GM19193 (cell line): ENCODE results near the gene LYRM4.

Experiments
- POLR2A ChIP-seq: IDR thresholded peaks from 4 replicates; pipeline ENCODE4 v1.6.1; 2011; ENCODE audit not compliant: insufficient read depth, insufficient read length; ENCODE audit errors: extremely low read depth

The LYRM4 gene

GRCh38 chr6:5287205-5287965, 26.6 kb upstream of the LYRM4 start:
- TF ChIP-seq POLR2A = no peak

GRCh38 chr6:5286780-5287179, 26.0 kb upstream of the LYRM4 start:
- no peak for TF ChIP-seq POLR2A

- no peak for TF ChIP-seq POLR2A
These were observed 24.8 kb upstream of the LYRM4 start for GRCh38 chr6:5285526-5285925.

- no peak for TF ChIP-seq POLR2A
These were observed 24.3 kb upstream of the LYRM4 start for GRCh38 chr6:5285081-5285480.

- TF ChIP-seq POLR2A = no peak
These were observed 21.5 kb upstream of the LYRM4 start for GRCh38 chr6:5282191-5282623.

- no peak for TF ChIP-seq POLR2A
These were observed 20.2 kb upstream of the LYRM4 start for GRCh38 chr6:5280920-5281319.

GRCh38 chr6:5279891-5280338, 19.2 kb upstream of the LYRM4 start:
- no peak for TF ChIP-seq POLR2A

- TF ChIP-seq POLR2A = no peak
These were observed 17.9 kb upstream of the LYRM4 start for GRCh38 chr6:5278565-5279120.

- TF ChIP-seq POLR2A = no peak
These were observed 17.3 kb upstream of the LYRM4 start for GRCh38 chr6:5278047-5278446.

- no peak for TF ChIP-seq POLR2A
These were observed 16.8 kb upstream of the LYRM4 start for GRCh38 chr6:5277589-5277988.

- no peak for TF ChIP-seq POLR2A
These were observed 15.8 kb upstream of the LYRM4 start for GRCh38 chr6:5276581-5276980.

GRCh38 chr6:5275497-5275896, 14.7 kb upstream of the LYRM4 start:
- TF ChIP-seq POLR2A = no peak

GRCh38 chr6:5274231-5274630, 13.5 kb upstream of the LYRM4 start:
- TF ChIP-seq POLR2A = no peak

- no peak for TF ChIP-seq POLR2A
These were observed 11.2 kb upstream of the LYRM4 start for GRCh38 chr6:5271926-5272325.

- TF ChIP-seq POLR2A = no peak
These were observed 9.4 kb upstream of the LYRM4 start for GRCh38 chr6:5270093-5270680.

- TF ChIP-seq POLR2A = no peak
These were observed 5.7 kb upstream of the LYRM4 start for GRCh38 chr6:5266423-5266822.
